SH-SY5Y (cell line): ENCODE data around the gene EWSR1.

Experiments used
- GATA2 ChIP-seq: IDR thresholded peaks from 2 replicates; pipeline ENCODE4 v1.6.1; 2011; ENCODE audit warnings: mild to moderate bottlenecking, low read depth, low read length
- GATA3 ChIP-seq: IDR thresholded peaks from 2 replicates; pipeline ENCODE4 v1.6.1; 2011; ENCODE audit warnings: low read depth, mild to moderate bottlenecking, low read length, moderate library complexity

Gene EWSR1

GRCh38 chr22:29259253-29259899, 8.7 kb upstream of the EWSR1 start:
- TF ChIP-seq GATA2 (no peak), GATA3 (no peak)

- TF ChIP-seq GATA2 = no peak
- TF ChIP-seq GATA3 = no peak
These were observed 8.0 kb upstream of the EWSR1 start for GRCh38 chr22:29260031-29260560.

GRCh38 chr22:29260601-29261315, 7.3 kb upstream of the EWSR1 start:
- TF ChIP-seq GATA3 (no peak), GATA2 (no peak)

- no peak for TF ChIP-seq GATA3
- no peak for TF ChIP-seq GATA2
These were observed 4.2 kb upstream of the EWSR1 start for GRCh38 chr22:29263791-29264276.

GRCh38 chr22:29265305-29265704, 2.8 kb upstream of the EWSR1 start:
- TF ChIP-seq GATA2 (no peak), GATA3 (no peak)

- no peak for TF ChIP-seq GATA3
- TF ChIP-seq GATA2 = no peak
These were observed 2.1 kb upstream of the EWSR1 start for GRCh38 chr22:29265929-29266328.

GRCh38 chr22:29266564-29267461, 1.3 kb upstream of the EWSR1 start:
- TF ChIP-seq GATA2 (no peak), GATA3 (no peak)

GRCh38 chr22:29267462-29267857, 608 bp upstream of the EWSR1 start:
- TF ChIP-seq GATA2 (no peak), GATA3 (no peak)

GRCh38 chr22:29268511-29269229, 602 bp downstream of the EWSR1 start:
- TF ChIP-seq GATA2 (no peak), GATA3 (no peak)

GRCh38 chr22:29269230-29269604, 1.1 kb downstream of the EWSR1 start:
- no peak for TF ChIP-seq GATA3
- no peak for TF ChIP-seq GATA2

- TF ChIP-seq GATA2 (no peak), GATA3 (no peak)
These were observed 1.8 kb downstream of the EWSR1 start for GRCh38 chr22:29269731-29270474.

- no peak for TF ChIP-seq GATA3
- TF ChIP-seq GATA2 = no peak
These were observed 2.6 kb downstream of the EWSR1 start for GRCh38 chr22:29270475-29271271.
